Keratinocyte (primary cell): ENCODE results near the gene ANAPC5. TPM values are rescaled to one million over a fixed set of nuclear protein-coding genes. Genes with fewer than 3 reads are reported as not detected.

Experiments used
- DNase-seq: peaks from one replicate; pipeline ENCODE4 v3.0.0-alpha.2; 2011; ENCODE audit warnings: low read depth, missing footprints, low spot score
- FAIRE-seq: peaks from 2 replicates; lab custom pipeline; 2011; peaks lifted over from hg19 to GRCh38; lab: Jason Lieb, UNC
- H2AFZ ChIP-seq: 2 replicates; pipeline ENCODE4 v1.6.0; 2012; ENCODE audit warnings: low read length, control low read depth, inconsistent platforms; ENCODE audit not compliant: control insufficient read depth
- H3K27ac ChIP-seq: 2 replicates; pipeline ENCODE4 v1.5.1; 2011; ENCODE audit warnings: low read length; ENCODE audit not compliant: control insufficient read depth, insufficient read depth
- H3K27me3 ChIP-seq: 3 replicates; pipeline ENCODE4 v1.6.0; 2011; ENCODE audit warnings: low read length; ENCODE audit not compliant: control insufficient read depth, insufficient read depth; ENCODE audit errors: extremely low read depth
- H3K36me3 ChIP-seq, 2 experiments: 2 replicates in 1 of 2; 3 replicates in 1 of 2; pipeline ENCODE4 v1.5.1; 2011; ENCODE audit warnings: low read length in 2 of 2, mild to moderate bottlenecking in 1 of 2; ENCODE audit not compliant: control insufficient read depth in 2 of 2, insufficient read depth in 2 of 2; ENCODE audit errors: extremely low read depth in 1 of 2
- H3K4me1 ChIP-seq: 3 replicates; pipeline ENCODE4 v1.5.1; 2011; ENCODE audit warnings: low read length; ENCODE audit not compliant: control insufficient read depth, insufficient read depth; ENCODE audit errors: extremely low read depth
- H3K4me2 ChIP-seq: 3 replicates; pipeline ENCODE4 v1.6.0; 2011; ENCODE audit warnings: low read depth, low read length; ENCODE audit not compliant: control insufficient read depth, insufficient read depth; ENCODE audit errors: extremely low read depth
- H3K4me3 ChIP-seq, 3 experiments: fragments of 200-600 bp in 1 of 3; sonication (generic) in 1 of 3; 2 replicates in 2 of 3; 3 replicates in 1 of 3; pipeline ENCODE4 v1.5.1; 2011 to 2016; ENCODE audit warnings: low read length in 3 of 3, mild to moderate bottlenecking in 3 of 3, control low read depth in 2 of 3, inconsistent platforms in 1 of 3, low read depth in 1 of 3, mixed read lengths in 1 of 3, mixed run types in 1 of 3, moderate library complexity in 1 of 3; ENCODE audit not compliant: control insufficient read depth in 2 of 3, insufficient read depth in 2 of 3; ENCODE audit errors: extremely low read depth in 1 of 3
- H3K79me2 ChIP-seq: 2 replicates; pipeline ENCODE4 v1.6.0; 2012; ENCODE audit warnings: low read length; ENCODE audit not compliant: control insufficient read depth, insufficient read depth
- H3K9ac ChIP-seq: 3 replicates; pipeline ENCODE4 v1.6.0; 2011; ENCODE audit warnings: low read length; ENCODE audit not compliant: control insufficient read depth, insufficient read depth; ENCODE audit errors: extremely low read depth
- H3K9me1 ChIP-seq: 3 replicates; pipeline ENCODE4 v1.6.0; 2011; ENCODE audit warnings: low read length; ENCODE audit not compliant: control insufficient read depth, insufficient read depth; ENCODE audit errors: extremely low read depth
- H3K9me3 ChIP-seq: 2 replicates; pipeline ENCODE4 v1.5.1; 2012; ENCODE audit warnings: low read depth, low read length; ENCODE audit not compliant: control insufficient read depth
- H4K20me1 ChIP-seq: 3 replicates; pipeline ENCODE4 v1.6.0; 2011; ENCODE audit warnings: low read length; ENCODE audit not compliant: control insufficient read depth, insufficient read depth; ENCODE audit errors: extremely low read depth
- CTCF ChIP-seq, 3 experiments: IDR thresholded peaks in 1 of 3; conservative IDR thresholded peaks in 1 of 3; optimal IDR thresholded peaks in 1 of 3; 2 replicates in 2 of 3; 3 replicates in 1 of 3; pipeline versions ENCODE3 to v1.5.1; 2011; ENCODE audit warnings: low read length in 3 of 3, mild to moderate bottlenecking in 3 of 3, moderate library complexity in 2 of 3, control low read depth in 1 of 3, inconsistent platforms in 1 of 3; ENCODE audit not compliant: insufficient read depth in 2 of 3; ENCODE audit errors: extremely low read depth in 1 of 3
- EZH2 ChIP-seq: IDR thresholded peaks from one replicate; pipeline ENCODE4 v1.6.1; 2012; ENCODE audit warnings: inconsistent platforms, mild to moderate bottlenecking, low read length, moderate library complexity
- dilution Hi-C: fragments of 300-500 bp; cut with MboI; formaldehyde crosslinking; loops from one replicate; pipeline ENCODE4 v1.7.0; 2020; ENCODE audit warnings: low sequenced_read_pairs; ENCODE audit not compliant: extremely low pct_ligation_motif_present
- polyA plus RNA-seq, 5 experiments: library from polyadenylated mRNA; depleted of rRNA in 3 of 5; stranded (reverse) in 3 of 5; stranded (forward) in 1 of 5; unstranded in 1 of 5; fragments of >200 nt; gene quantifications; 1 replicate in 1 of 5; 2 replicates in 3 of 5; 3 replicates in 1 of 5; pipeline versions ENCODE4 v1.2.1 to v1.2.3, GENCODE V29; 2011 to 2012; ENCODE audit warnings: missing spikeins in 2 of 5, low read depth in 1 of 5, low replicate concordance in 1 of 5

Gene ANAPC5
- polyA plus RNA-seq, 1 donor (not counting 4 experiments of a cell fraction or from before 2014, with no cell fraction given): 115 TPM

GRCh38 chr12:121259074-121259473 is 93.1 kb downstream of the ANAPC5 start:
- DNase-seq: no peak
- peaks cover 10 to 26% of the 10 kb centered on the region in 2 experiments for H3K36me3 ChIP-seq
- no peak overlapping the region for H3K4me2 ChIP-seq
- H2AFZ ChIP-seq: no peak overlapping the region
- no peak overlapping the region for H3K4me3 ChIP-seq
- no peak for FAIRE-seq
- H3K9ac ChIP-seq: no peak overlapping the region
- no peaks in the 10 kb centered on the region for H3K79me2 ChIP-seq
- H3K4me1 ChIP-seq: no peaks in the 10 kb centered on the region
- TF ChIP-seq CTCF (optimal IDR thresholded peaks at IDR 0.05 in 1 of 3, IDR thresholded peaks at IDR 0.05 in 1 of 3, conservative IDR thresholded peaks at IDR 0.05 in 1 of 3; ENCODE audit: extremely low read depth in 1 of 3, insufficient read depth in 2 of 3, low read length in 3 of 3): no peak
- TF ChIP-seq EZH2: no peak
- H3K27me3 ChIP-seq: no peaks in the 10 kb centered on the region
- H3K9me1 ChIP-seq: no peaks in the 10 kb centered on the region
- dilution Hi-C loops: no loop called here
- no peaks in the 10 kb centered on the region for H3K9me3 ChIP-seq
- H3K27ac ChIP-seq: no peak overlapping the region
- H4K20me1 ChIP-seq: no peaks in the 10 kb centered on the region

Other genes with a start within 250 kb of the ANAPC5 start
- gene P2RX7, start 219.5 kb downstream of the ANAPC5 start, polyA plus RNA-seq: 0.12 to 0.21 TPM (median 0.20 TPM) in 3 replicates
- 5.1 to 8.6 TPM (median 5.3 TPM) in 3 replicates for gene P2RX4, start 142.3 kb downstream of the ANAPC5 start, polyA plus RNA-seq
- 18.6 to 25.1 TPM (median 22.9 TPM) in 3 replicates for gene CAMKK2, start 55.7 kb downstream of the ANAPC5 start, polyA plus RNA-seq
- 39.0 to 49.0 TPM (median 49.0 TPM) in 3 replicates for gene RNF34, start 47.7 kb upstream of the ANAPC5 start, polyA plus RNA-seq
- gene KDM2B, start 228.6 kb upstream of the ANAPC5 start, polyA plus RNA-seq: 10.0 to 13.9 TPM (median 10.3 TPM) in 3 replicates